Measurements from ENCODE around the gene SDHD. TPM values are rescaled to one million over a fixed set of nuclear protein-coding genes. Genes with fewer than 3 reads are reported as not detected.
"Not testable (repeated sequence)": the region's sequence is repeated elsewhere in the genome, so short reads cannot be mapped to it uniquely, and the experiment has no call there.

Gene SDHD
- total RNA-seq, 4 donors from 2014 or later: 102 to 120 (median 113) TPM

DNA sequence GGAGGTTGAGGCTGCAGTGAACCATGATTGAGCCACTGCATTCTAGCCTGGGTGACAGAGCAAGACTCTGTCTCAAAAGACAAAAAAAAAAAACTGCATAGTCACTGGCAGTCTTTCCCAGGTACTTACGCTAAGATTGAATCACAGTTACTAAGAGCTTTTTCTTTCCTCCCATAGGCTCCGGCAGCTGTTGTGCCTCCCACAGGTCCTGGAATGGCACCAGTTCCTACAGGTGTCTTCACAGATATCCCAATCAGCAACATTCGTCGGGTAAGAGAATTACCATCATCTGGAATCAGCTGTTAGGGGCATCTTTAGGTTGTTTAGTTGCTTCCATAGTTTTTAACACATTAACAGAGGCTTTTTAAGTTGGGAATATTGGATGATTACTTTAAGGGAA lies 41.7 kb upstream of the SDHD start:
- H3K9me3 ChIP-seq: no peaks in the 10 kb centered on the region
- peaks cover 0 to 7% (median 0%) of the 10 kb centered on the region in 3 donors for H3K4me1 ChIP-seq
- WGBS, 2 donors (ENCODE audit: low coverage in 1 of 2): 96 to 100% methylated on average over 2 to 4 of the region's 4 CpGs
- no peak overlapping the region for H3K27ac ChIP-seq
- H3K4me3 ChIP-seq: no peak overlapping the region
- TF ChIP-seq CTCF (IDR thresholded peaks at IDR 0.05) (no peak), POLR2AphosphoS5 (IDR thresholded peaks at IDR 0.05) (no peak), EP300 (IDR thresholded peaks at IDR 0.05) (no peak), POLR2A (IDR thresholded peaks at IDR 0.05) (no peak)
- H3K36me3 ChIP-seq: peaks cover 0 to 81% of the 10 kb centered on the region in 2 donors
- no peaks in the 10 kb centered on the region for H3K27me3 ChIP-seq
- ATAC-seq: no peak

GRCh38 chr11:112046647-112047046 lies 40.0 kb upstream of the SDHD start:
- not testable (repeated sequence) for ATAC-seq, H3K4me3 ChIP-seq, H3K9me3 ChIP-seq, H3K4me1 ChIP-seq, H3K27me3 ChIP-seq, H3K27ac ChIP-seq
- WGBS, 2 donors (ENCODE audit: low coverage in 1 of 2): 86 to 94% methylated on average over 1 to 2 of the region's 2 CpGs
- peaks cover 2 to 77% of the 10 kb centered on the region in 2 donors for H3K36me3 ChIP-seq

GRCh38 chr11:112048256-112048655 lies 38.4 kb upstream of the SDHD start:
- H3K36me3 ChIP-seq: peaks cover 3 to 81% of the 10 kb centered on the region in 2 donors
- 95 to 100% methylated on average over 3 of the region's 3 CpGs for WGBS, 2 donors (ENCODE audit: low coverage in 1 of 2)

GRCh38 chr11:112049777-112050176 lies 36.9 kb upstream of the SDHD start:
- ATAC-seq: no peak
- no peak overlapping the region for H3K27ac ChIP-seq
- WGBS, 2 donors (ENCODE audit: low coverage in 1 of 2): 50% methylated on average over 2 of the region's 2 CpGs
- TF ChIP-seq EP300 (IDR thresholded peaks at IDR 0.05): no peak
- TF ChIP-seq CTCF (IDR thresholded peaks at IDR 0.05): no peak
- no peak for TF ChIP-seq POLR2A (IDR thresholded peaks at IDR 0.05)
- TF ChIP-seq POLR2AphosphoS5 (IDR thresholded peaks at IDR 0.05): no peak
- no peak overlapping the region for H3K4me3 ChIP-seq
- H3K9me3 ChIP-seq: no peaks in the 10 kb centered on the region
- no peaks in the 10 kb centered on the region for H3K27me3 ChIP-seq
- H3K36me3 ChIP-seq: peaks cover 3 to 81% of the 10 kb centered on the region in 2 donors
- H3K4me1 ChIP-seq: peaks cover 0 to 7% (median 0%) of the 10 kb centered on the region in 3 donors

More at GRCh38 chr11:112048256-112048655, 38.4 kb upstream of the SDHD start:
- H3K9me3 ChIP-seq, H3K27me3 ChIP-seq, H3K4me3 ChIP-seq, ATAC-seq, H3K4me1 ChIP-seq: not testable (repeated sequence)
- peak overlapping the region in 1 of 4 donors; percentile 38 for H3K27ac ChIP-seq

GRCh38 chr11:112050721-112051120 lies 36.0 kb upstream of the SDHD start:
- TF ChIP-seq CTCF (IDR thresholded peaks at IDR 0.05): no peak
- no peak for TF ChIP-seq POLR2A (IDR thresholded peaks at IDR 0.05)
- TF ChIP-seq POLR2AphosphoS5 (IDR thresholded peaks at IDR 0.05): no peak
- TF ChIP-seq EP300 (IDR thresholded peaks at IDR 0.05): no peak
- Histone ChIP-seq H3K27me3 (no peaks in the 10 kb centered on the region), H3K9me3 (no peaks in the 10 kb centered on the region), H3K4me1 (peaks cover 0 to 7% (median 0%) of the 10 kb centered on the region in 3 donors), H3K27ac (no peak overlapping the region), H3K4me3 (no peak overlapping the region), H3K36me3 (peaks cover 3 to 80% of the 10 kb centered on the region in 2 donors)
- no peak for ATAC-seq
- WGBS, 2 donors (ENCODE audit: low coverage in 1 of 2): 66 to 71% methylated on average over 2 to 3 of the region's 3 CpGs

DNA sequence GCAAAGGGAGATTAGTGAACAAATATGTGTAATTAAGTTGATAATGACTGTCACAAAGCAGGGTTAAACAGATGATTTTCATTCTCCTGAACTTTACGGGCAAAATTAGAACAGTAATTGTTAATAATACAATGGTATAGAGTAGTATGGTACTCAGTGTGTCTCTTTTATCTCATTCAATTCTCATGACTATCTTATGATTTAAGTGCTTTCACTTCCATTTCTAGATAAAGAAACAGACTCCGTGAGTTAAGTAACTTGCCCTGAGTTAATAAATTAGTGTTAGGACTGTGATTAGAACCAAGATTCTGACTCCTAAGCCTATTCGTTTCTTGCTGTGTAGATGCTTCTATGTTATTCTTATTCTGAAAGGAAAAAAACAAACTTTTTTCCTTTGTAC lies 34.9 kb upstream of the SDHD start:
- Histone ChIP-seq H3K27ac (no peak overlapping the region), H3K9me3 (no peaks in the 10 kb centered on the region), H3K4me1 (peaks cover 0 to 7% (median 0%) of the 10 kb centered on the region in 3 donors), H3K36me3 (peaks cover 3 to 74% of the 10 kb centered on the region in 2 donors), H3K4me3 (no peak overlapping the region), H3K27me3 (no peaks in the 10 kb centered on the region)
- 98 to 100% methylated on average over 3 of the region's 3 CpGs for WGBS, 2 donors (ENCODE audit: low coverage in 1 of 2)
- no peak for ATAC-seq
- TF ChIP-seq CTCF (IDR thresholded peaks at IDR 0.05): no peak
- TF ChIP-seq EP300 (IDR thresholded peaks at IDR 0.05): no peak
- TF ChIP-seq POLR2AphosphoS5 (IDR thresholded peaks at IDR 0.05): no peak
- TF ChIP-seq POLR2A (IDR thresholded peaks at IDR 0.05): no peak

All from gastroesophageal sphincter (tissue), 4 donors.